Muscle layer of colon (tissue), 2 donors: Measurements from ENCODE around the gene BDNF.

ENCODE experiments used
- H3K27ac ChIP-seq: one replicate; pipeline ENCODE4 v1.7.0; 2013; ENCODE audit warnings: low read depth, mild to moderate bottlenecking, low read length, moderate library complexity
- H3K27me3 ChIP-seq, 2 donors: one replicate each; pipeline ENCODE4 v1.7.0; 2013; ENCODE audit warnings: low read length in 2 of 2, mild to moderate bottlenecking in 2 of 2; ENCODE audit not compliant: insufficient read depth in 2 of 2, control insufficient read depth in 1 of 2
- H3K36me3 ChIP-seq: one replicate; pipeline ENCODE4 v1.7.0; 2013; ENCODE audit warnings: mild to moderate bottlenecking, low read length; ENCODE audit not compliant: insufficient read depth
- H3K4me1 ChIP-seq: one replicate; pipeline ENCODE4 v1.7.0; 2013; ENCODE audit warnings: mild to moderate bottlenecking, low read length; ENCODE audit not compliant: insufficient read depth
- H3K4me3 ChIP-seq, 2 donors: one replicate each; pipeline ENCODE4 v1.7.0; 2013; ENCODE audit warnings: low read length in 2 of 2, low read depth in 1 of 2, mild to moderate bottlenecking in 1 of 2, moderate library complexity in 1 of 2
- H3K9ac ChIP-seq: one replicate; pipeline ENCODE4 v1.7.0; 2013; ENCODE audit warnings: low read length
- H3K9me3 ChIP-seq: one replicate; pipeline ENCODE4 v1.7.0; 2013; ENCODE audit warnings: mild to moderate bottlenecking, low read length
- donor health status: abdominal sarcoma.
- donor health status: Adenocarcinoma of cecum.

BDNF gene

DNA sequence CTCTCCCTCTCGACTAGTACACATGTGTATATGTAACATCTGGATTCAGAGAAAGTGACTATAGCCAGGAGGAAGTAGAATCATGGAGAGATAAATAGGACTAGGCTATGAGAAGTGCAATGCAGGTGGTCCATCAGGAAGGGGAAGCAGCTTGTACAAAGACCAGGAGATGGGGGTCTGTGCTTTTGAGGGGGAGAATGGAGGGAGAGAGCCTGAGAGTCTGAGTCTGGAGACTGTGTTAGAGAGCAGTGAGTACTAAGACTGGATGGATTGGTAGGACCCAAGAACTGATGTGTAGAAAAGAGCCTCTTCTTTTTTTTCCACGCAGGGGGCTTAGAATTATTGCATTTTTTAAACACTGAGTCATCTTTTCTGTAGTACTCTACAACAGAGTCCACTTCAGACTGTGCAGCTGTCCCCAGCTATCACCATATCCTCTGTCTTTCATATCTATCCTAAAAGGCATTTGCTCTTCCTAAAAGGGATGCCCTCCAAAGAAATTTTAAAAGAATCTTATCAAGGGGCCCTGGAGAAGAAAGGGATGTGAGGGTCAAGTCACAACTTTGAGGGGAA lies 80.4 kb downstream of the BDNF start:
- Histone ChIP-seq H3K4me1 (no peaks in the 10 kb centered on the region), H3K4me3 (no peak overlapping the region), H3K27ac (no peak overlapping the region), H3K9me3 (no peaks in the 10 kb centered on the region), H3K36me3 (no peaks in the 10 kb centered on the region), H3K27me3 (no peaks in the 10 kb centered on the region), H3K9ac (no peak overlapping the region)

DNA sequence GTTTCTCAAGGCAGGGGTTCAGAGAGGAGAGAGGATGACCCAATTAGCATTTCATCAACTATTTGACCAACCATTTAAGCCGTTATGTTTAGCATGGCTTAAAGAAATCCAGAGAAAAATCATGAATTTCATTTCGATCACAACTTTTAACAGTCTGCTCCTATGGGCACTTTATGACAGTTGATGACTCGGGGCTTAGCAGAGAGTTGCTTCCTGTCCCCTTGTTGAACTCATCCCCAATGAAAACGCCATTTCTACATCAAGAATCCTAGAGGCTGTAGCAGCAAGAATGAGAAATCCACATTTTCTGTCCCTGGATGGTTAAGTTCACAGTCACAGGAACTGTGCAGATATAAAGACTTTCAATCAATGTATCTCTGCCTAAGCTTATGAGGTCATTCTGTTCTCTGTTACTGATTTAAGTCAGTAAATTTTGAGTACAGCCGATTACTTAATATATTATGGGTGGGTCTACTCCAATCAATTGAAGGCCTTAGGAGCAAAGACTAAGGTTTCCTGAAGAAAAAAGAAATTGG lies 81.1 kb downstream of the BDNF start:
- no peaks in the 10 kb centered on the region for H3K4me1 ChIP-seq
- no peak overlapping the region for H3K4me3 ChIP-seq
- no peaks in the 10 kb centered on the region for H3K9me3 ChIP-seq
- no peak overlapping the region for H3K27ac ChIP-seq
- H3K36me3 ChIP-seq, result no peaks in the 10 kb centered on the region
- no peak overlapping the region for H3K9ac ChIP-seq
- H3K27me3 ChIP-seq, result no peaks in the 10 kb centered on the region

DNA sequence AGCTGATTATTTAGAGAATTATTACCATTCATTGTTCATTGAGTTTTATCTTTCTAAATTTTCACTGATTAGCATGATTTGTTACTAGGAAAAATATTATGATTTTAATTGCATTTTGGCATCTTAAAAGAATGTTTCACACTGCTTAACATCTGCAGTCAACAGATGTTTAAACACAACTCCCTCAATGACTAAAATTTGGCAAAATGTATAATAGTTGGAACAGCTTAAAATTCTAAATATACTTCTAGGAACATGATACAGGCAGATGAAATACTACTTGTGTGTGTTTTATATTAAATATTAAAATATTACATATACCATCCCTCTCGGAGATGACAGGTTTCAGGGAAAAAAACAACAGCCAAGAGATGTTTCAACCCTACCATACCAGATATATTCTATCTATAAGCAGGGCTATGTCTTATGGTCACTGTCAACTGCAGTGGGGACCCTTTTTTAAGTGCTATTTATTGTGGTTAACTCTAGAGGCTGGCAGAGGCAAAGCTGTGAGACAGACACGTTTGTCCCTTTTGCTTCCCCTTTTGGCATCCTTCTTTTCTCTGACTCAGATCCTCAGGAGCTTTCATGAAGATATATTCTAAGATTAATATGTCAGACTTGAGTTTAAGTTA lies 81.9 kb downstream of the BDNF start:
- no peaks in the 10 kb centered on the region for H3K9me3 ChIP-seq
- H3K27ac ChIP-seq, result no peak overlapping the region
- no peaks in the 10 kb centered on the region for H3K36me3 ChIP-seq
- H3K27me3 ChIP-seq, result no peaks in the 10 kb centered on the region
- no peak overlapping the region for H3K9ac ChIP-seq
- H3K4me1 ChIP-seq, result no peaks in the 10 kb centered on the region
- H3K4me3 ChIP-seq, result no peak overlapping the region

DNA sequence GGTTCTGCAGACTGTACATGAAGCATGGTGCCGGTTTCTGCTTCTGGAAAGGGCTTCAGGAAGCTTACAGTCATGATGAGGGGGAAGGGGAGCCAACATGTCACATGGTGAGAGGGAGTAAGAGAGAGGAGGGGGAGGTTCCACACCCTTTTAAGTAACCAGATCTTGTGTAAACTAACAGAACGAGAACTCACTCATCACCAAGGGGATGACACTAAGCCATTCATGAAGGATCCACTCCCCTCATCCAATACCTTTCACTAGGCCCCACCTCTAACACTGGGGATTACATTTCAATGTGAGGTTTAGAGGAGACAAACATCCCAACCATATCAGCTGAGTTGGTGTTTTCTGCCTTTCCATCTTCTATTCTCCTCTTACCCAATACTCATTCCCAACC lies 83.5 kb downstream of the BDNF start:
- Histone ChIP-seq H3K9ac (no peak overlapping the region), H3K27me3 (no peaks in the 10 kb centered on the region), H3K36me3 (no peaks in the 10 kb centered on the region), H3K4me3 (no peak overlapping the region), H3K9me3 (no peaks in the 10 kb centered on the region), H3K27ac (no peak overlapping the region), H3K4me1 (no peaks in the 10 kb centered on the region)

DNA sequence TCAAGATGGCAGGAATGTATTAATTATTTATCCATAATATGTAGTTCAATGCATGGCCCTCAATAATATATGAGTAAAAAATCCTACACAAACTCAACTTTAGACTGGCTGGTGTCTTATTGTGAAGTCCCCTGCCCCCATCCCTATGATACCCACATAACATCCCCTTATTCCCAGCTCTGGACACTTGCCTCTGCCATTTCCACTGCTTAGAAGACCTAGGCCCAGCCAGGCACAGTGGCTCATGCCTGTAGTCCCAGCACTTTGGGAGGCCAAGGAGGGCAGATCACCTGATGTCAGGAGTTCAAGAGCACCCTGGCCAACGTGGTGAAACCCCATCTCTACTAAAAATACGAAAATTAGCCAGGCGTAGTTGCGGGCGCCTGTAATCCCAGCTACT lies 84.4 kb downstream of the BDNF start:
- Histone ChIP-seq H3K4me3 (no peak overlapping the region), H3K27ac (no peak overlapping the region), H3K36me3 (no peaks in the 10 kb centered on the region)

DNA sequence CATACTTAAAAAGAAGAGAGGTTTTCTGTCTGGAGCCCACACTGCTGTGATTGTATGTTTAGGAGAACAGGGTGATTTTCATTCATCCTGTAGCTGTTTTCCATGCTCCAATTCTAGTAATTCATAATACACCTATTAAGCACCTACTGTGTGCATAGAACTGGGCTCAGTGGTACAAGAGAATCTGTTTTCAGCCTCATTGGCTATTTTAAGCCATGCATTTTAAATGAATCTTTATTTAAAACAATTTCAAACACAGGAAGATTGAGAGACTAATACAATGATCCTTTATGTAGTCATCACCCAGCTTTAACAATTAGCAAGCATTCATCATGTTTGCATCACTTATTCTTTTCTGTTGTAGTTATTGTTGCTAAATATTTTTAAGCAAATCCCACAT lies 86.2 kb downstream of the BDNF start:
- Histone ChIP-seq H3K4me1 (no peaks in the 10 kb centered on the region), H3K9ac (no peak overlapping the region), H3K27ac (no peak overlapping the region), H3K27me3 (no peaks in the 10 kb centered on the region), H3K9me3 (no peaks in the 10 kb centered on the region), H3K4me3 (no peak overlapping the region), H3K36me3 (no peaks in the 10 kb centered on the region)

More for the DNA sequence above, 84.4 kb downstream of the BDNF start:
- no peak overlapping the region for H3K9ac ChIP-seq
- H3K4me1 ChIP-seq, result no peaks in the 10 kb centered on the region
- H3K27me3 ChIP-seq, result no peaks in the 10 kb centered on the region
- no peaks in the 10 kb centered on the region for H3K9me3 ChIP-seq

DNA sequence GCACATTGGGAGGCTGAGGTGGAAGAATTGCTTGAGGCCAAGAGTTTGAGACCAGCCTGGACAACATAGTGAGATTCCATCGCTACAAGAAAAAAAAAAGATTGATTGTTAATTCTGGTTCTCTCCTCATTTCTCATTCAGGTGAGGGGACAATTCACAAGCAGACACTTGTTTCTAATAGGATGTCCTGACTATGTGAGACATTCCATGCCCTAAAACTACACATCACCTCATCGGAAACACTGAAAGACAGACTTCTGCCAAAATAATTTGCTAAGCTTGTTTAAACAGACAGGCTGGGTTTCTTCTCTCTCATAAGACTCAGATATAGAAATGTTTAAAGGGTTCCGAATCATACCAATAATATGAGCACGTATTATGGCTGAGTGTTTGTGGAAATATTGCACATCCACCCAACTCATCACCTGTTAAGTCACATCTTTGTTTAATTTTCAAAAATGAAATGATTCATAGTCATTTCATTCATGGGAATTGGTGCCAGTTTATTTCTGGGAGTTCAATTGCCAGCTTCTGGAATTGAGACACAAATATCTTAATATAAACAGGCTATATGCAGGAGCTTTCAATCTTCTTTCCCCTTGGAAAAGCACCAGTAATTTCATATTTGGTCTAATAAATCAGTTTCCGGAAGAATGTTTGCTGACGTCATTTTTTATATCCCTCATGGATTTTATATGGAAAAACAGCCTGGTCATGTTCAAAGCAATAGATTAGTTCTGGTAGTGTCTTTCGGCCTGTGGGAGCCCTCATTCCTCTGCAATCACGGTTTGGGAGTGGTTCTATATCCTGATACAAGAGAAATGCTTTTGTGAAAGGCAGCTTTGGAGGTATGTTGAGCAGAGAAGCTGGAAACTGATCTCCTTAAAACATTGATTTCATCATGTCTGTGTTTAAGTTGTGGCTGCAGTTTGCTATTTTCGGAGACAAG lies 87.0 kb downstream of the BDNF start:
- Histone ChIP-seq H3K9ac (no peak overlapping the region), H3K27ac (no peak overlapping the region), H3K9me3 (no peaks in the 10 kb centered on the region), H3K36me3 (no peaks in the 10 kb centered on the region), H3K4me3 (no peak overlapping the region), H3K4me1 (no peaks in the 10 kb centered on the region), H3K27me3 (no peaks in the 10 kb centered on the region)

DNA sequence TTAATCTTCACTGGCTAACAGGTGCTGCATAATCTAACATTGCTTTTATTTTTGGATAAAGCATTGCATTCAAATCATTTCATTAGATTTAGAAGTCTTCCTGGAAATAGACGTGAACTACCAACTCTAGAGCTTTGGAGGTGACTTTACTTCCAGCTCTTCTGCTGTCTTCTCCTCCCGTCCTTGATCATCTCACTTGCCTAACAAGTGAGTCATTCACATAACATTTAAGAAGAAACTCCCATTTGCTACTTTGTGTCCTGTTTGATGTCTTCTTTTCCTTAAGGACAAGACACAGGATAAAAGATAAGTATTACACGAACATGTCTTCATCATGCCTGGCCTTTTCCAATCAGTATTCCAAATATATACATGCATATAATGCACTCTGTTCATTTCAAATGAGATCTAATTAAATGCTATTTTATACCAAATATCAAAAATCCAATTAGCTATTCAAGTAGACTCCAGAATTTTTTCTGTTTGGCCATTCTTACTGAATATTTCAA lies 88.3 kb downstream of the BDNF start:
- no peak overlapping the region for H3K27ac ChIP-seq
- no peaks in the 10 kb centered on the region for H3K27me3 ChIP-seq
- H3K36me3 ChIP-seq, result no peaks in the 10 kb centered on the region
- H3K4me3 ChIP-seq, result no peak overlapping the region
- H3K4me1 ChIP-seq, result no peaks in the 10 kb centered on the region
- H3K9ac ChIP-seq, result no peak overlapping the region
- no peaks in the 10 kb centered on the region for H3K9me3 ChIP-seq

DNA sequence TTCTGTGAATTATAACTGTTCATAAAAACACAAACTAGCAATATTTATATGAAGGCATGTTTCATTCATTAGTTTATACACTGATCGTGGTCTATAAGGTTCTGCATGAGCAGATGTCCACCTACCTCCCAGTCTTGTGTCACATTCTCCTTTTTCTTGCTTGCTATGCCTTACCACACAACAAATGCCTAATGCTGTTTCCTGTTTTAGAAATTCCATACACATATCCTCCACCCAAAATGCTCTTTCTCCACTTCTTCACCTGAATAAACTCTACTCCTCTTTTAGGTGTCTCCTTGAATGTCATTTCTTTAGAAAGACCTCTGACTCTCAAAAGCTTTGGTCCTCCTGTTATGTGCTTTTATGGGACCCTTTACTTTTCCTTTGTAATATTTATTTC lies 88.9 kb downstream of the BDNF start:
- Histone ChIP-seq H3K4me3 (no peak overlapping the region), H3K27me3 (no peaks in the 10 kb centered on the region), H3K9ac (no peak overlapping the region), H3K4me1 (no peaks in the 10 kb centered on the region), H3K36me3 (no peaks in the 10 kb centered on the region), H3K27ac (no peak overlapping the region), H3K9me3 (no peaks in the 10 kb centered on the region)

DNA sequence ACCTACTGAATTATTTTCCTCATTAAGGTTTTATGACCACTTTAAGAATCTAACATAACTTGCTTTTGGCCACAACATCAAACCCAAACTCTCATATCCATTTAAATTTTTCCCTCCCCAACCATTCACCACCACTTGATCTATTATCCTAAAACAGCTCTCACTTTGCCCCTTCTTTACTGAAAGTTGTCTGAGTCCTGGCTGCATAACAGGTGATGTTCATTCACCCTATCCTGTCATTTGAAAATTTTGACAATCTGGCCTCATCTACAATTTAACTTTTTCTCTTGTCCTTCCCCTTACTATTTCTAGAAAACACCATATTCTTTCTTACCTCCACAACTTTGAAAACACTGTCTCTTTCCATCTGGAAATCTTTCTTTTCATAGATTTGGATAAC lies 89.3 kb downstream of the BDNF start:
- Histone ChIP-seq H3K27me3 (no peaks in the 10 kb centered on the region), H3K4me3 (no peak overlapping the region), H3K27ac (no peak overlapping the region), H3K9me3 (no peaks in the 10 kb centered on the region), H3K9ac (no peak overlapping the region), H3K4me1 (no peaks in the 10 kb centered on the region), H3K36me3 (no peaks in the 10 kb centered on the region)

DNA sequence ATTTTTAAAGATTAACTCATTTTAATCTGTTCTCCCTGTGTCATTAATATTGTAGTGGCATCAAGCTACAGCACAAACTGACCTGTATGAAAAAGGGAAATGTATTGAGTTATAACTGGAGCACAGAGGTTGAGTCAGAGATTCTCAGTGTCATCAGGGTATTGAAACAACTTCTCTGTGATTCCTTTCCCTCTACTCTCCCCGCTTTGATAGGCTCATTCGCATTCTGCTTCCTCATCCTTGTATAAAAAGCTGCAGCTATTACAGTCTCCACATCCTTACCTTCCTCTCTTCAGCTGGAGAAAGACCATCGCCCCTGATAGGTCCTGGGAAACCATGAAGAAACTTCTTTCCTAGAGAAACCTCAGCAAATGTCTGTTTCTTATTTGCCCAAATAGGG lies 90.0 kb downstream of the BDNF start:
- no peak overlapping the region for H3K9ac ChIP-seq
- no peaks in the 10 kb centered on the region for H3K36me3 ChIP-seq
- H3K27me3 ChIP-seq, result no peaks in the 10 kb centered on the region
- no peak overlapping the region for H3K27ac ChIP-seq
- H3K4me3 ChIP-seq, result no peak overlapping the region
- H3K4me1 ChIP-seq, result no peaks in the 10 kb centered on the region
- H3K9me3 ChIP-seq, result no peaks in the 10 kb centered on the region
